ACC112 (cell line): ENCODE measurements around the gene NUAK2.
A peak's percentile ranks its signal among the peaks of the same experiment; 100 is the strongest.

Experiments used
- H2AFZ ChIP-seq: fragments of 200-600 bp; sonication (generic); one replicate; pipeline ENCODE4 v1.6.0; 2017; ENCODE audit warnings: antibody characterized with exemption, low read length; ENCODE audit not compliant: unreplicated experiment
- H3K27ac ChIP-seq: fragments of 200-600 bp; sonication (generic); 2 replicates; pipeline ENCODE4 v1.5.1; 2014; ENCODE audit warnings: low read depth, mild to moderate bottlenecking, antibody characterized with exemption, low read length, moderate library complexity
- H3K27me3 ChIP-seq: fragments of 200-600 bp; sonication (generic); 2 replicates; pipeline ENCODE4 v1.6.1; 2014; ENCODE audit warnings: mild to moderate bottlenecking, antibody characterized with exemption, low read length, moderate library complexity, mixed read lengths; ENCODE audit not compliant: insufficient read depth
- H3K36me3 ChIP-seq: fragments of 200-600 bp; sonication (generic); 2 replicates; pipeline ENCODE4 v1.6.1; 2016; ENCODE audit warnings: mild to moderate bottlenecking, antibody characterized with exemption, low read length, moderate library complexity, mixed read lengths; ENCODE audit not compliant: insufficient read depth
- H3K4me1 ChIP-seq: fragments of 200-600 bp; sonication (generic); one replicate; pipeline ENCODE4 v1.6.1; 2016; ENCODE audit warnings: low read length, mixed read lengths; ENCODE audit not compliant: insufficient read depth, unreplicated experiment, control insufficient read depth
- H3K4me3 ChIP-seq: fragments of 200-600 bp; sonication (generic); 2 replicates; pipeline ENCODE4 v1.5.1; 2014; ENCODE audit warnings: mild to moderate bottlenecking, low read depth, low read length
- H3K79me2 ChIP-seq: fragments of 200-600 bp; sonication (generic); one replicate; pipeline ENCODE4 v1.6.0; 2016; ENCODE audit warnings: low read length; ENCODE audit not compliant: control insufficient read depth, unreplicated experiment, insufficient read depth

The NUAK2 gene

GRCh38 chr1:205296154-205296553 is 25.4 kb downstream of the NUAK2 start:
- no peaks in the 10 kb centered on the region for H3K27me3 ChIP-seq
- no peak overlapping the region for H3K4me3 ChIP-seq
- H3K36me3 ChIP-seq: no peaks in the 10 kb centered on the region
- H3K79me2 ChIP-seq: no peaks in the 10 kb centered on the region
- H3K27ac ChIP-seq: 0 out of 2 replicates have a peak overlapping the region, but pooled peaks have one; percentile 9
- peaks cover 56% of the 10 kb centered on the region for H3K4me1 ChIP-seq
- no peak overlapping the region for H2AFZ ChIP-seq

GRCh38 chr1:205294934-205295333 is 26.6 kb downstream of the NUAK2 start:
- no peak overlapping the region for H3K4me3 ChIP-seq
- no peaks in the 10 kb centered on the region for H3K27me3 ChIP-seq
- peak overlapping the region; percentile 75 for H3K27ac ChIP-seq
- no peaks in the 10 kb centered on the region for H3K79me2 ChIP-seq
- H3K4me1 ChIP-seq: peaks cover 46% of the 10 kb centered on the region
- no peak overlapping the region for H2AFZ ChIP-seq
- H3K36me3 ChIP-seq: no peaks in the 10 kb centered on the region

- H3K27me3 ChIP-seq: no peaks in the 10 kb centered on the region
- H3K4me1 ChIP-seq: peaks cover 46% of the 10 kb centered on the region
- no peaks in the 10 kb centered on the region for H3K79me2 ChIP-seq
- H3K36me3 ChIP-seq: no peaks in the 10 kb centered on the region
- H3K27ac ChIP-seq: peak overlapping the region; percentile 75
- no peak overlapping the region for H2AFZ ChIP-seq
- H3K4me3 ChIP-seq: no peak overlapping the region
Observed at GRCh38 chr1:205294175-205294917, 27.2 kb downstream of the NUAK2 start.

GRCh38 chr1:205293350-205294074 is 28.0 kb downstream of the NUAK2 start:
- no peaks in the 10 kb centered on the region for H3K36me3 ChIP-seq

GRCh38 chr1:205291596-205291995 is 29.9 kb downstream of the NUAK2 start:
- H3K4me1 ChIP-seq: peaks cover 43% of the 10 kb centered on the region

More at GRCh38 chr1:205293350-205294074, 28.0 kb downstream of the NUAK2 start:
- Histone ChIP-seq H3K4me1 (peaks cover 41% of the 10 kb centered on the region), H3K4me3 (no peak overlapping the region), H2AFZ (no peak overlapping the region), H3K79me2 (no peaks in the 10 kb centered on the region), H3K27me3 (no peaks in the 10 kb centered on the region), H3K27ac (peak overlapping the region; percentile 75)

GRCh38 chr1:205287767-205288559 is 33.6 kb downstream of the NUAK2 start:
- Histone ChIP-seq H2AFZ (peak overlapping the region; percentile 31), H3K4me1 (peaks cover 47% of the 10 kb centered on the region), H3K27me3 (no peaks in the 10 kb centered on the region), H3K36me3 (no peaks in the 10 kb centered on the region), H3K27ac (no peak overlapping the region), H3K4me3 (no peak overlapping the region), H3K79me2 (no peaks in the 10 kb centered on the region)

More at GRCh38 chr1:205291596-205291995, 29.9 kb downstream of the NUAK2 start:
- Histone ChIP-seq H3K36me3 (no peaks in the 10 kb centered on the region), H3K27me3 (no peaks in the 10 kb centered on the region), H3K27ac (no peak overlapping the region), H2AFZ (no peak overlapping the region), H3K79me2 (no peaks in the 10 kb centered on the region), H3K4me3 (no peak overlapping the region)

GRCh38 chr1:205287076-205287475 is 34.5 kb downstream of the NUAK2 start:
- H3K79me2 ChIP-seq: no peaks in the 10 kb centered on the region
- no peak overlapping the region for H3K27ac ChIP-seq
- H3K36me3 ChIP-seq: no peaks in the 10 kb centered on the region
- peaks cover 47% of the 10 kb centered on the region for H3K4me1 ChIP-seq
- H3K27me3 ChIP-seq: no peaks in the 10 kb centered on the region
- no peak overlapping the region for H3K4me3 ChIP-seq
- H2AFZ ChIP-seq: no peak overlapping the region

- Histone ChIP-seq H3K36me3 (no peaks in the 10 kb centered on the region), H3K27me3 (no peaks in the 10 kb centered on the region), H3K79me2 (no peaks in the 10 kb centered on the region), H3K4me3 (no peak overlapping the region), H2AFZ (no peak overlapping the region), H3K4me1 (peaks cover 47% of the 10 kb centered on the region), H3K27ac (no peak overlapping the region)
Observed at GRCh38 chr1:205286335-205286950, 35.1 kb downstream of the NUAK2 start.

- Histone ChIP-seq H3K4me3 (no peak overlapping the region), H3K4me1 (peaks cover 47% of the 10 kb centered on the region), H3K27me3 (no peaks in the 10 kb centered on the region), H3K27ac (peak overlapping the region; percentile 17; the same call in 1 of the 2 replicates), H3K36me3 (no peaks in the 10 kb centered on the region), H2AFZ (no peak overlapping the region), H3K79me2 (no peaks in the 10 kb centered on the region)
Observed at GRCh38 chr1:205285381-205286101, 36.0 kb downstream of the NUAK2 start.
